HG02759 (cell line): Measurements from ENCODE around the gene OLFML1.

Experiments
- ATAC-seq: cut with Tn5 transposase; IDR thresholded peaks from one replicate; pipeline ENCODE4 v1.9.1; 2021; ENCODE audit warnings: mild to moderate bottlenecking, moderate library complexity; ENCODE audit not compliant: unreplicated experiment

Gene OLFML1

GRCh38 chr11:7485186-7486097 is at the start of gene OLFML1:
OLFML1 (plus strand) TSS chr11:7485506; CDS start chr11:7485876, 370 bp downstream.
- no peak for ATAC-seq

- no peak for ATAC-seq
Observed at GRCh38 chr11:7436146-7436545, 49.2 kb upstream of the OLFML1 start.

GRCh38 chr11:7436657-7437056 is 48.6 kb upstream of the OLFML1 start:
- peak; percentile 56 for ATAC-seq

- ATAC-seq = no peak
Observed at GRCh38 chr11:7437696-7438095, 47.6 kb upstream of the OLFML1 start.

- ATAC-seq = no peak
Observed at GRCh38 chr11:7439746-7440320, 45.5 kb upstream of the OLFML1 start.

- peak; percentile 87 for ATAC-seq
Observed at GRCh38 chr11:7442588-7443215, 42.6 kb upstream of the OLFML1 start.

- ATAC-seq = no peak
Observed at GRCh38 chr11:7444091-7444981, 41.0 kb upstream of the OLFML1 start.

GRCh38 chr11:7445564-7445963 is 39.7 kb upstream of the OLFML1 start:
- no peak for ATAC-seq

GRCh38 chr11:7448201-7448600 is 37.1 kb upstream of the OLFML1 start:
- no peak for ATAC-seq

- no peak for ATAC-seq
Observed at GRCh38 chr11:7449211-7449840, 36.0 kb upstream of the OLFML1 start.

- ATAC-seq = no peak
Observed at GRCh38 chr11:7449841-7450214, 35.5 kb upstream of the OLFML1 start.

GRCh38 chr11:7450836-7451235 is 34.5 kb upstream of the OLFML1 start:
- no peak for ATAC-seq

- no peak for ATAC-seq
Observed at GRCh38 chr11:7451520-7451919, 33.8 kb upstream of the OLFML1 start.

- no peak for ATAC-seq
Observed at GRCh38 chr11:7451952-7452494, 33.3 kb upstream of the OLFML1 start.

- no peak for ATAC-seq
Observed at GRCh38 chr11:7454854-7455253, 30.5 kb upstream of the OLFML1 start.

- no peak for ATAC-seq
Observed at GRCh38 chr11:7457211-7457610, 28.1 kb upstream of the OLFML1 start.

- ATAC-seq = no peak
Observed at GRCh38 chr11:7462706-7463105, 22.6 kb upstream of the OLFML1 start.

- ATAC-seq = peak; percentile 59
Observed at GRCh38 chr11:7467652-7468051, 17.7 kb upstream of the OLFML1 start.

- ATAC-seq = no peak
Observed at GRCh38 chr11:7469351-7469865, 15.9 kb upstream of the OLFML1 start.

GRCh38 chr11:7471071-7471470 is 14.2 kb upstream of the OLFML1 start:
- ATAC-seq = no peak
